GM23338 (cell line): ENCODE data around the gene PRSS23.

Source experiments
- CREB1 ChIP-seq: fragments of 250-450 bp; sonication (Bioruptor Pico); IDR thresholded peaks from 2 replicates; pipeline ENCODE4 v1.5.0; 2020; ENCODE audit warnings: low read depth, mild to moderate bottlenecking, moderate library complexity
- CTCF ChIP-seq, 2 experiments: fragments of 200-600 bp in 1 of 2; sonication (generic) in 1 of 2; conservative IDR thresholded peaks; 2 replicates each; pipeline versions ENCODE4 v1.5.1 to v1.6.1; 2016 to 2017; ENCODE audit warnings: antibody characterized with exemption in 2 of 2, low read depth in 2 of 2, mild to moderate bottlenecking in 2 of 2, moderate library complexity in 1 of 2
- ETS1 ChIP-seq: IDR thresholded peaks from 2 replicates; pipeline ENCODE4 v1.6.1; 2016; ENCODE audit warnings: antibody characterized with exemption
- EZH2 ChIP-seq: fragments of 200-600 bp; sonication (generic); IDR thresholded peaks from one replicate; pipeline ENCODE4 v1.8.0; 2017; ENCODE audit warnings: antibody characterized with exemption, mild to moderate bottlenecking, low read depth; ENCODE audit not compliant: unreplicated experiment
- EZH2phosphoT487 ChIP-seq: fragments of 200-600 bp; sonication (generic); IDR thresholded peaks from one replicate; pipeline ENCODE4 v1.8.1; 2018; ENCODE audit warnings: antibody characterized with exemption; ENCODE audit not compliant: unreplicated experiment
- JUNB ChIP-seq: IDR thresholded peaks from one replicate; pipeline ENCODE4 v1.6.1; 2016; ENCODE audit warnings: antibody characterized with exemption; ENCODE audit not compliant: unreplicated experiment
- NANOG ChIP-seq: IDR thresholded peaks from 2 replicates; pipeline ENCODE4 v1.6.1; 2016; ENCODE audit warnings: antibody characterized with exemption, borderline replicate concordance
- POLR2AphosphoS5 ChIP-seq: IDR thresholded peaks from 2 replicates; pipeline ENCODE4 v1.6.1; 2016; ENCODE audit warnings: antibody characterized with exemption, low read depth
- REST ChIP-seq: IDR thresholded peaks from one replicate; pipeline ENCODE4 v1.6.1; 2018; ENCODE audit warnings: antibody characterized with exemption; ENCODE audit not compliant: unreplicated experiment
- STAT1 ChIP-seq: IDR thresholded peaks from one replicate; pipeline ENCODE4 v1.6.1; 2016; ENCODE audit warnings: antibody characterized with exemption; ENCODE audit not compliant: unreplicated experiment
- ZNF114 ChIP-seq: fragments of 250-450 bp; sonication (Bioruptor Pico); IDR thresholded peaks from 2 replicates; pipeline ENCODE4 v1.5.0; 2020; ENCODE audit warnings: mild to moderate bottlenecking, moderate library complexity
- ZNF331 ChIP-seq: fragments of 250-450 bp; sonication (Bioruptor Pico); IDR thresholded peaks from 2 replicates; pipeline ENCODE4 v1.5.0; 2020; ENCODE audit warnings: low read depth, mild to moderate bottlenecking, moderate library complexity

- TF ChIP-seq CTCF (conservative IDR thresholded peaks at IDR 0.05; ENCODE audit: low read depth in 2 of 2) (no peak), REST (no peak), EZH2 (no peak), EZH2phosphoT487 (no peak), CREB1 (CRISPR knock-in tag) (no peak), POLR2AphosphoS5 (no peak), NANOG (no peak), ZNF331 (no peak), JUNB (no peak), ETS1 (no peak), STAT1 (no peak), ZNF114 (no peak)
Measured at GRCh38 chr11:86798988-86799387, 1.4 kb upstream of the PRSS23 start.
